K562 (cell line): ENCODE results near the gene HIVEP3.

Experiments used
- ATF3 ChIP-seq, 2 experiments: fragments of 450-650 bp in 1 of 2; sonication (generic) in 1 of 2; formaldehyde crosslinking in 1 of 2; IDR thresholded peaks in 1 of 2; conservative IDR thresholded peaks in 1 of 2; 2 replicates each; pipeline versions ENCODE4 v1.6.1 to v1.8.1; 2016 to 2023; ENCODE audit warnings: mild to moderate bottlenecking in 2 of 2, moderate library complexity in 2 of 2, inconsistent platforms in 1 of 2, missing genetic modification reagents in 1 of 2
- CTCF ChIP-seq, 3 experiments: IDR thresholded peaks in 2 of 3; conservative IDR thresholded peaks in 1 of 3; 2 replicates each; pipeline ENCODE4 v1.5.1; 2011 to 2012; ENCODE audit warnings: low read length in 3 of 3, mild to moderate bottlenecking in 3 of 3, control low read depth in 2 of 3, improper control_type of control experiment in 1 of 3, inconsistent platforms in 1 of 3, low read depth in 1 of 3, mixed read lengths in 1 of 3, moderate library complexity in 1 of 3; ENCODE audit not compliant: insufficient read depth in 2 of 3
- ZBTB11 ChIP-seq, 3 experiments: fragments of 200-800 bp in 1 of 3; fragments of 250-450 bp in 1 of 3; fragments of 450-650 bp in 1 of 3; sonication (Bioruptor Pico) in 1 of 3; sonication (Bioruptor generic) in 1 of 3; formaldehyde crosslinking in 1 of 3; IDR thresholded peaks; 2 replicates each; pipeline versions ENCODE4 v1.6.1 to v1.8.0; 2016 to 2022; ENCODE audit warnings: mild to moderate bottlenecking in 2 of 3, missing genetic modification characterization in 2 of 3, missing compliant biosample characterization in 1 of 3, moderate library complexity in 1 of 3

GRCh38 chr1:41880950-41881885 lies 37.5 kb downstream of the HIVEP3 start:
- TF ChIP-seq ZBTB11 (CRISPR knock-in tag; IDR thresholded peaks at IDR 0.05): no peak
- no peak for TF ChIP-seq ATF3 (IDR thresholded peaks at IDR 0.05)
- TF ChIP-seq ATF3 (CRISPR knock-in tag; conservative IDR thresholded peaks at IDR 0.05): no peak
- no peak for TF ChIP-seq CTCF (IDR thresholded peaks at IDR 0.05 in 2 of 3, conservative IDR thresholded peaks at IDR 0.05 in 1 of 3; ENCODE audit: insufficient read depth in 2 of 3, low read depth in 1 of 3, low read length in 3 of 3)
